ENCODE results near the gene SLC13A4.

The SLC13A4 gene

DNA sequence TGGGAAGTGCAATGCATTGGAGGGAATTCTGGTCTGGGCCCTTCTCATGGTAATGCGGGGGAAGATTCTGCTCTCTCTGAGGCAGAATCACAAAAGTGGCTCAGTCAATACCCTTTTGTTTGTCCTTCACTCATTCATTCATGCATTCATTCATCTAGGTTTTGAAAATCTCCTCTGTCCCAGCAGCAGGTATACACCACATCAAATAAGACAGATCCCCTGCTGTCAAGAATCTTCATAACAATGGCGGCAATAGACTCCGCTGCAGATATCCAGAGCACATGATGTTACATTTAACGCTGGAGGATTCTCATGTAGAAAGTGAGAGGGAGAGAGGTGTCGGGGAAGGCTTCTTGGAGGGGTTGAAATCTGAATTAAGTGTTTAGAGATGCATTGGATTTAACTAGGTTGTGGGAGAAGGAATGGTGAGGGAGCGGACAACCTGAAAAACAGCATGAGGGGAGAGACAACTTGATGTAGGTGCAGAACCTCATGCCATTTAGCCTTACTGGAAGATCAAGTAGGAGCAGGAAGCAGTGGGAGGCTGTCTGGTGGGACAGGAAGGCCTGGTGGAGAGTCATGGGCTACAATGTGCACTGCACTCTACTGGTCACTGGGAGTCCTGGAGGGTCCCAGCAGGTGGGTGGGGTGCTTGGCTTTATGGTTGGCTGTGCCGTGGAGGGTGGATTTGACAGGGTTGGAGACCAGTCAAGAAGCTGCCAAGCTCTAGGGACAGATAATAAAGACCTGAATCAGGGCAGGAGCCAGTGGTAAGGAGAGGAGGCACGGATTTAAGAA is 25.8 kb upstream of the SLC13A4 start:
- H2AFZ ChIP-seq (ENCODE audit: low read length), result no peak overlapping the region
- H3K36me3 ChIP-seq (ENCODE audit: insufficient read depth, low read length), result no peaks in the 10 kb centered on the region
- no peak overlapping the region for H3K9ac ChIP-seq (ENCODE audit: low read length)
- TF ChIP-seq, protein P1, sequence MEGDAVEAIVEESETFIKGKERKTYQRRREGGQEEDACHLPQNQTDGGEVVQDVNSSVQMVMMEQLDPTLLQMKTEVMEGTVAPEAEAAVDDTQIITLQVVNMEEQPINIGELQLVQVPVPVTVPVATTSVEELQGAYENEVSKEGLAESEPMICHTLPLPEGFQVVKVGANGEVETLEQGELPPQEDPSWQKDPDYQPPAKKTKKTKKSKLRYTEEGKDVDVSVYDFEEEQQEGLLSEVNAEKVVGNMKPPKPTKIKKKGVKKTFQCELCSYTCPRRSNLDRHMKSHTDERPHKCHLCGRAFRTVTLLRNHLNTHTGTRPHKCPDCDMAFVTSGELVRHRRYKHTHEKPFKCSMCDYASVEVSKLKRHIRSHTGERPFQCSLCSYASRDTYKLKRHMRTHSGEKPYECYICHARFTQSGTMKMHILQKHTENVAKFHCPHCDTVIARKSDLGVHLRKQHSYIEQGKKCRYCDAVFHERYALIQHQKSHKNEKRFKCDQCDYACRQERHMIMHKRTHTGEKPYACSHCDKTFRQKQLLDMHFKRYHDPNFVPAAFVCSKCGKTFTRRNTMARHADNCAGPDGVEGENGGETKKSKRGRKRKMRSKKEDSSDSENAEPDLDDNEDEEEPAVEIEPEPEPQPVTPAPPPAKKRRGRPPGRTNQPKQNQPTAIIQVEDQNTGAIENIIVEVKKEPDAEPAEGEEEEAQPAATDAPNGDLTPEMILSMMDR (IDR thresholded peaks at IDR 0.05; ENCODE audit: low read length), result no peak
- no peak for TF ChIP-seq EZH2 (IDR thresholded peaks at IDR 0.05; ENCODE audit: borderline replicate concordance, low read length)
- no peaks in the 10 kb centered on the region for H3K79me2 ChIP-seq (ENCODE audit: insufficient read depth, low read length)
- no peak overlapping the region for H3K4me2 ChIP-seq (ENCODE audit: low read length)
- H3K4me1 ChIP-seq (ENCODE audit: insufficient read depth, low read length, severe bottlenecking), result no peaks in the 10 kb centered on the region
- no peaks in the 10 kb centered on the region for H4K20me1 ChIP-seq (ENCODE audit: insufficient read depth, low read length)
- no peaks in the 10 kb centered on the region for H3K9me2 ChIP-seq (ENCODE audit: low read depth, low read length)
- H3K4me3 ChIP-seq (ENCODE audit: low read depth, low read length, poor library complexity, severe bottlenecking), result no peak overlapping the region
- H3K27me3 ChIP-seq (ENCODE audit: insufficient read depth, low read length), result no peaks in the 10 kb centered on the region; the same call in none of the 2 replicates
- H3K9me3 ChIP-seq (ENCODE audit: low read length), result no peaks in the 10 kb centered on the region
- H3F3A ChIP-seq (ENCODE audit: insufficient read depth, low read length), result no peaks in the 10 kb centered on the region
- H3K27ac ChIP-seq (ENCODE audit: low read depth, low read length, poor library complexity, severe bottlenecking), result no peak overlapping the region

DNA sequence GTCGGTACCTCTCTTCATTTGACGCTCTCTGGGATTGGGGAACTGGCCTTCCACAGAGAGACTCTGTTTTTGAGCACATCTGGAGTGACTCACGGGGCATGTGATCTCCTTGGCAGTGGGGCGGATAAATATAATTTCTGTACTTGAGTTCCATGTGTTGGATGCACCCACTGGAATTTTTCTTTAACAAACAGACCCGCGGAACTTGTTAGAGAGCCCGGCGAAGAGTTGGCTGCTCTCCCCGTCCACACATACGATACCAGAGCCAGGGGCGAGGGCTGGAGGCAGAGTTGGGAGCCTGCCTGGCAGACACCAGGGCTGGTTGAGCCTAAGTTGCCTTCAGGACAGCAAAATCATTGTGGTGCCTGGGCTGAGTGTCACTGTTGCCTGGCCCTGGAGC is 20.8 kb upstream of the SLC13A4 start, which contains the start of gene FAM180A:
Gene FAM180A (minus strand): TSS at position 44 of the 400 bp plus-strand sequence. CDS start 233 bp downstream, outside the sequence.
- no peaks in the 10 kb centered on the region for H3K9me2 ChIP-seq (ENCODE audit: low read depth, low read length)
- no peak within 1 kb of the TSS for H3K27ac ChIP-seq (ENCODE audit: low read depth, low read length, poor library complexity, severe bottlenecking)
- H4K20me1 ChIP-seq (ENCODE audit: insufficient read depth, low read length), result no peaks in the 10 kb centered on the region
- no peaks in the 10 kb centered on the region for H3F3A ChIP-seq (ENCODE audit: insufficient read depth, low read length)
- H3K4me2 ChIP-seq (ENCODE audit: low read length), result no peak within 1 kb of the TSS
- H3K36me3 ChIP-seq (ENCODE audit: insufficient read depth, low read length), result no peaks in the 10 kb centered on the region
- H2AFZ ChIP-seq (ENCODE audit: low read length), result no peak within 1 kb of the TSS
- no peak within 1 kb of the TSS for H3K4me3 ChIP-seq (ENCODE audit: low read depth, low read length, poor library complexity, severe bottlenecking)
- H3K4me1 ChIP-seq (ENCODE audit: insufficient read depth, low read length, severe bottlenecking), result no peaks in the 10 kb centered on the region
- no peaks in the 10 kb centered on the region for H3K79me2 ChIP-seq (ENCODE audit: insufficient read depth, low read length)
- TF ChIP-seq, protein P1 (IDR thresholded peaks at IDR 0.05; ENCODE audit: low read length), result no peak
- no peak for TF ChIP-seq EZH2 (IDR thresholded peaks at IDR 0.05; ENCODE audit: borderline replicate concordance, low read length)
- H3K27me3 ChIP-seq (ENCODE audit: insufficient read depth, low read length), result no peaks in the 10 kb centered on the region; the same call in none of the 2 replicates
- H3K9me3 ChIP-seq (ENCODE audit: low read length), result no peaks in the 10 kb centered on the region
- H3K9ac ChIP-seq (ENCODE audit: low read length), result no peak within 1 kb of the TSS

DNA sequence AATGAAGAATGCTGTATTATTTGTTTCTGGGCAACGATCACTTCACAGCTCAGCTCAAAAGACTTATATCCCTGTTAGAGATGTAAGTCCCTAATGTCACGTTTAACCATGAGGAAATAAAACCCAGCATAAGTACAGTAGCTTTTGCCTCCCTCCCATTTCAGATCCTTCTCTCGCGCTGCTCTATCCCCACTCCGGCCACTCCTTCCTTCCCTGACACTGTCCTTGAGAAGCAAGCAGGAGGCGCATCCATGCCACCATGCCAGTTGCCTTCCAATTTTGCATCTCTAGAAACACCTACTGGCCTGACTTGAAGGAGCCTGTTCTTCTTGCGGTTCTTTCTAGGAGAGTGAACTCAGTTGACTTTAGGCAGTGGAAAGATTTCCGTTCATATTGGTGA is 19.4 kb upstream of the SLC13A4 start:
- TF ChIP-seq, protein P1 (IDR thresholded peaks at IDR 0.05; ENCODE audit: low read length), result no peak
- no peak for TF ChIP-seq EZH2 (IDR thresholded peaks at IDR 0.05; ENCODE audit: borderline replicate concordance, low read length)
- no peaks in the 10 kb centered on the region for H3F3A ChIP-seq (ENCODE audit: insufficient read depth, low read length)
- no peaks in the 10 kb centered on the region for H3K9me2 ChIP-seq (ENCODE audit: low read depth, low read length)
- no peaks in the 10 kb centered on the region for H3K9me3 ChIP-seq (ENCODE audit: low read length)
- no peaks in the 10 kb centered on the region for H3K79me2 ChIP-seq (ENCODE audit: insufficient read depth, low read length)
- no peaks in the 10 kb centered on the region for H3K4me1 ChIP-seq (ENCODE audit: insufficient read depth, low read length, severe bottlenecking)
- H3K4me2 ChIP-seq (ENCODE audit: low read length), result no peak overlapping the region
- H3K27me3 ChIP-seq (ENCODE audit: insufficient read depth, low read length), result no peaks in the 10 kb centered on the region; the same call in 1 of the 2 replicates
- H3K36me3 ChIP-seq (ENCODE audit: insufficient read depth, low read length), result no peaks in the 10 kb centered on the region
- H4K20me1 ChIP-seq (ENCODE audit: insufficient read depth, low read length), result no peaks in the 10 kb centered on the region
- H3K9ac ChIP-seq (ENCODE audit: low read length), result no peak overlapping the region
- no peak overlapping the region for H3K4me3 ChIP-seq (ENCODE audit: low read depth, low read length, poor library complexity, severe bottlenecking)
- H2AFZ ChIP-seq (ENCODE audit: low read length), result no peak overlapping the region
- H3K27ac ChIP-seq (ENCODE audit: low read depth, low read length, poor library complexity, severe bottlenecking), result no peak overlapping the region
